NOMO-1 (cell line): ENCODE results near the gene IP6K3.

ENCODE experiments used
- DNase-seq, 2 experiments: peaks; one replicate each; lab custom pipeline; 2025; ENCODE audit not compliant: unreplicated experiment in 2 of 2; lab: John Stamatoyannopoulos, UW

Gene IP6K3

DNA sequence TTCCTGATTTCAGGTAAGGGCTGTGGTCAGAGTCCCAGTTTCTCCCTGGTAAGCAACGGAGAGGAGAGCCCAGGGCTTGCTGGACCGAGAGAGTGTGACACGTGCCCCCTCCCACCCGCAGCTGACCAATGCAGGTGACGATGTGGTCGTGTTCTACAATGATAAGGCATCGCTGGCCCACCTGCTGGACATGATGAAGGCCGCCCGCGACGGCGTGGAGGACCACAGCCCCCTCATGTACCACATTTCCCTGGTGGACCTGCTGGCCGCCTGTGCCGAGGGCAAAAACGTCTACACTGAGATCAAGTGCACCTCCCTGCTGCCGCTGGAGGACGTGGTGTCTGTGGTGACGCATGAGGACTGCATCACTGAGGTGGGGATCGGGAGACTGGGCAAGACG, 66.9 kb downstream of the IP6K3 start:
- no peak for DNase-seq

DNA sequence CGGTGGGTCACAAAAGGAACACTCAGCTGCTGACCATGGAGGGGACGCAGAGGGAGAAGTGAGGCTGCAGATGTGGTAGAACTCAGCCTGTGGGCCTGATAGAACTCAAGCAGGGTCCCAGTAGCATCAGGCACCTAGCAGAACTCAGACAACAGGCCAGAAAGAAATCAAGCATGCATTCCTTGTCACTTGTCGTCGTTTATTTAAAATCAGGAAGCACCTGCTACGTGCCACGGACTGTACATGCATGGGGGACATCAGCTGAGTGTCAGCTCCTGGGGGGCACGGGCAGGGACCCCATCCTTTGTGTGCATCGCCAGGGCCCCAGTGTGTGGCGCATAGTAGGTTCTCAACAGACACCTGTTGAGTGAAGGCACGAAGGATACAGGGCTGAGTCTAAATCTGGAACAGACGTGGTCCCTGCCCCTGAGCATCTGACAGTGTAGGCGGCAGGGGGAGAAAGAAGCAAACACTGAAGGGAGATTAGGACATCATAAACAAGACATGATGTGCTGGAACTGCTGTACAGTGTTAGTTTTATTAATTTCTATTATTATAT, 67.7 kb downstream of the IP6K3 start:
- no peak for DNase-seq

DNA sequence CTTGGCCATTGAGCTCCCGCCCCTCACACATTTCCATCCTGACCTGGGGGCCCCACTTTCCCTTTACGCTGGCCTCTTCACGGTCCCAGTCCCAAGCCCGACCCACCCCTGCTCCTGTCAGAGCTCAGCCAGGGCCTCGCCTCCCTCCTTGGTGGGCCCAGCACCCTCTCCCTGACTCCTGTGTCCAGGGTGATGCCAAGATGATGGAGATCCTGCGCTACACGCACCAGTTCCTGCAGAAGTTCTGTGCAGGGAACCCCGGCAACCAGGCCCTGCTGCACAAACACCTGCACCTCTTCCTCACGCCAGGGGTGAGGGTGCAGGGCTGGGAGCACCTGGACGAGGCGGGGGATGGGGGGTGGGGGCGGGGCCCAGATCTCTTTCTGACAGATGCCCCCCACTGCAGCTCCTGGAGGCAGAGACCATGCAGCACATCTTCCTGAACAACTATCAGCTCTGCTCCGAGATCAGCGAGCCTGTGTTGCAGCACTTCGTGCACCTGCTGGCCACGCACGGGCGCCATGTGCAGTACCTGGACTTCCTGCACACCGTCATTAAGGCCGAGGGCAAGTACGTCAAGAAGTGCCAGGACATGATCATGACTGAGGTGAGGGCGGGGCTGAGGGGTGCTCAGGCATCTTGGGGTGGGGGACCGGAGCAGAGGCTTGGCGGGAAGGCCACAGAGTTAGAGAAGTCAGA, 68.3 kb downstream of the IP6K3 start:
- no peak for DNase-seq

GRCh38 chr6:33677689-33678088, 69.0 kb downstream of the IP6K3 start:
- no peak for DNase-seq

- DNase-seq, result no peak
Measured at GRCh38 chr6:33677143-33677660, 69.5 kb downstream of the IP6K3 start.

DNA sequence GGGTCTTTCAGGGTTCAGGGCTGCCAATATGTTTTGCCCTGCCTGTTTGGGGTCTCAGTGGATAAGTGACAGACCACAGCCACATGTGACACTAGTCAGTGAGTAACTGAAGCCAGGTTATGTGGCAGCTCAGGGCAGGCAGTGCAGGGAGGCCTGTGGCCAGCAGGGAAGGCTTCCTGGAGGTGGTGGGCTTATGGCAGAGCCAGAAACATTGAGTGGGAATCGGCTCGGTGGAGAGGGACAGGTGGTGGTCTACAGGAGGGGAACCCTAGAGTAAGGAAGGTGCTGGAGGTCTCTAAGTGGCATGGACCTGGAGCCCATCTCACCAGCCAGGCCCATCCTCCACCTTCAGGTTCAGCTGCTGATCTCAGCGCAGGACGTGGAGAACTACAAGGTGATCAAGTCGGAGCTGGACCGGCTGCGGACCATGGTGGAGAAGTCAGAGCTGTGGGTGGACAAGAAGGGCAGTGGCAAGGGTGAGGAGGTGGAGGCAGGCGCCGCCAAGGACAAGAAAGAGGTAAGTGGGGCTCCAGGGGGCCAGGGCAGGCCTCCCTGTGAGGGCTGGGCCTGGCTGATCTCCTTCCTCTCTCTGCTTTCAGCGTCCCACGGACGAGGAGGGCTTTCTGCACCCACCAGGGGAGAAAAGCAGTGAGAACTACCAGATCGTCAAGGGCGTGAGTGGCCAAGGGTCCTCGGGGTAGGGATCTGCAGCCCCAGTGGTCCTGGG, 70.1 kb downstream of the IP6K3 start:
- no peak for DNase-seq

DNA sequence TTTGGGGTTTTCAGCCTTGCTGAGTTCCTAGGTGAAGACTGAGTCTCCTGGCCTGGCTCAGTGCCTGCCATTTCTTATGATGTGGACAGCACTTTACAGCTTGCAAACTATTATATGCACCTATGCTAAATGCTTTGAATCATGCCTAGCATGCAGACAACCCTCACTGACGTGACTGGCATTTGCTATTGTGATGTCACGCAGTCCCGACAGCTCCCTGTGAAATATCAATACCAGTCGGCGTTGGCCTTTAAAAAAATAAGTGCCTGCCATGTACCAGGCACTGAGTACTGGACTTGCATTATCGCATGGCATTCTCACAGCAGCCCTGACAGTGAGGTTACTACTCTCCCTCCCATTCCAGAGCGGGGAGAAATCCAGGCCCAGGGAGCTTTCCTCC, 70.7 kb downstream of the IP6K3 start:
- no peak for DNase-seq

DNA sequence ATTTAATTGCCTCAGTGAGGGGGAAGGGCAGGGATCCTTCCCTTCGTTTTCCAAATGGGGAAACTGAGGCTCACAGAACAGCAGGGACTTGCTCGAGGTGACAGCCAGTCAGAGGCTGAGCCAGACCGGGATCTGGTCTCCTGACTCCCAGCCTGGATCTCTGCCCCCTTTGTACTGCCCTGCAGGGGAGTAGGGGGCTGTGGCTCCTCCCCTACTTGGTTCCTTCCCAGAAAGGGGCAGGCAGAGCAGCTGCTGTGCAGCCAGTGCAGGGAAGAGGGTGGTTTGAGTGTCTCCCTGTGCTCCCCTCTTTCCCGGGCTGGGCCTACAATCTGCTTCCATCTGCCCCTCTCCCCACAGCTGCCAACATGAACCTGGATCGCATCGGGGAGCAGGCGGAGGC, 72.9 kb downstream of the IP6K3 start:
- DNase-seq, result no peak

DNA sequence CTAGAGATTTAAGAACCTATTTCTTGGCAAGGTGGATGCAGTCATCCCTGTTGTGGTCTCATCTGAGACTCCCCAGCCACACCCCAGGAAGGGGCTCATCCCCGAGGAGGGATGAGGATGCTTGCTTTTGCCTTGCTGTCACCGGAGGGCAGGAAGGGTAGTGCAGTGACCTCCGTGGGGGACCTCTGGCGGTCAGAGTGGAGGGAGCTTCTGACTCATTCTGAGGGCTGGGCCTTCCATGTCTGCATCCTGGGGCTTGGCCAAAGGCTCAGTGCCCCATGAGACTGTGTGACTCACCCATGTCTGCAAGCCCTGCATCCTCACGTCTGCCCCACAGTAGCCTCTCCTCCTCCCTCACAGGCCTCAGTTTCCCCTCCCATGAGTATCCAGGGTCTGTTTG, 73.9 kb downstream of the IP6K3 start:
- DNase-seq, result peak in 1 of 2 experiments; percentile 2

- DNase-seq, result no peak
Measured at GRCh38 chr6:33671744-33672072, 75.0 kb downstream of the IP6K3 start.
